HG03097 (cell line): ENCODE measurements around the gene ARHGEF28.

Source experiments
- ATAC-seq: cut with Tn5 transposase; IDR thresholded peaks from one replicate; pipeline ENCODE4 v1.9.1; 2021; ENCODE audit not compliant: unreplicated experiment, low FRiP score

The ARHGEF28 gene

GRCh38 chr5:73892806-73893205, 266.8 kb downstream of the ARHGEF28 start:
- ATAC-seq = no peak

GRCh38 chr5:73893813-73894212, 267.8 kb downstream of the ARHGEF28 start:
- no peak for ATAC-seq

- ATAC-seq = no peak
These were observed 268.9 kb downstream of the ARHGEF28 start for GRCh38 chr5:73894860-73895259.

- ATAC-seq = no peak
These were observed 269.5 kb downstream of the ARHGEF28 start for GRCh38 chr5:73895471-73895870.

GRCh38 chr5:73896097-73896496, 270.1 kb downstream of the ARHGEF28 start:
- ATAC-seq = no peak

- no peak for ATAC-seq
These were observed 270.7 kb downstream of the ARHGEF28 start for GRCh38 chr5:73896668-73897067.

GRCh38 chr5:73897893-73898292, 271.9 kb downstream of the ARHGEF28 start:
- ATAC-seq = no peak

GRCh38 chr5:73899055-73899454, 273.1 kb downstream of the ARHGEF28 start:
- ATAC-seq = peak; percentile 86

GRCh38 chr5:73899916-73900315, 273.9 kb downstream of the ARHGEF28 start:
- ATAC-seq = no peak

- ATAC-seq = no peak
These were observed 274.6 kb downstream of the ARHGEF28 start for GRCh38 chr5:73900566-73900965.

- no peak for ATAC-seq
These were observed 275.0 kb downstream of the ARHGEF28 start for GRCh38 chr5:73901043-73901442.

GRCh38 chr5:73901455-73901854, 275.5 kb downstream of the ARHGEF28 start:
- ATAC-seq = no peak

GRCh38 chr5:73902327-73903051, 276.5 kb downstream of the ARHGEF28 start:
- ATAC-seq = no peak

GRCh38 chr5:73903169-73903568, 277.2 kb downstream of the ARHGEF28 start:
- no peak for ATAC-seq

GRCh38 chr5:73906277-73906676, 280.3 kb downstream of the ARHGEF28 start:
- ATAC-seq = no peak

GRCh38 chr5:73907164-73907563, 281.2 kb downstream of the ARHGEF28 start:
- ATAC-seq = no peak

- no peak for ATAC-seq
These were observed 282.4 kb downstream of the ARHGEF28 start for GRCh38 chr5:73908395-73908794.

GRCh38 chr5:73908846-73909245, 282.9 kb downstream of the ARHGEF28 start:
- ATAC-seq = no peak

GRCh38 chr5:73909474-73909873, 283.5 kb downstream of the ARHGEF28 start:
- no peak for ATAC-seq

- no peak for ATAC-seq
These were observed 285.9 kb downstream of the ARHGEF28 start for GRCh38 chr5:73911761-73912393.

- no peak for ATAC-seq
These were observed 286.9 kb downstream of the ARHGEF28 start for GRCh38 chr5:73912821-73913271.

GRCh38 chr5:73913971-73914370, 288.0 kb downstream of the ARHGEF28 start:
- ATAC-seq = no peak
